Measurements from ENCODE around the gene APOBEC3H.

APOBEC3H gene

GRCh38 chr22:39087881-39088684 lies 9.0 kb upstream of the APOBEC3H start:
- H3K4me3 ChIP-seq (ENCODE audit: low read depth, low read length), result no peak overlapping the region
- TF ChIP-seq CTCF (IDR thresholded peaks at IDR 0.05; ENCODE audit: insufficient read depth, low read length, missing control alignments), result no peak
- CTCF ChIA-PET, result interaction anchor here (1.0 kb wide), 1 partner anchor 219 kb away, joined by 3 read pairs; no protein-coding TSS in a partner anchor
- POLR2A ChIA-PET, result no interaction called here
- DNase-seq (ENCODE audit: low read depth, low spot score), result no peak

GRCh38 chr22:39088685-39089032 lies 8.4 kb upstream of the APOBEC3H start:
- ChIA-PET POLR2A (no interaction called here), CTCF (interaction anchor here (1.0 kb wide), 1 partner anchor 219 kb away, joined by 3 read pairs; no protein-coding TSS in a partner anchor)
- DNase-seq (ENCODE audit: low read depth, low spot score), result no peak
- H3K4me3 ChIP-seq (ENCODE audit: low read depth, low read length), result no peak overlapping the region
- TF ChIP-seq CTCF (IDR thresholded peaks at IDR 0.05; ENCODE audit: insufficient read depth, low read length, missing control alignments), result no peak

- no peak overlapping the region for H3K4me3 ChIP-seq (ENCODE audit: low read depth, low read length)
- no peak for DNase-seq (ENCODE audit: low read depth, low spot score)
- POLR2A ChIA-PET, result no interaction called here
- CTCF ChIA-PET, result interaction anchor here (1.0 to 1.4 kb wide), 2 partner anchors 9 to 31 kb away, joined by 3 to 5 read pairs; no protein-coding TSS in a partner anchor
- TF ChIP-seq CTCF (IDR thresholded peaks at IDR 0.05; ENCODE audit: insufficient read depth, low read length, missing control alignments), result no peak
These were observed 7.1 kb upstream of the APOBEC3H start for GRCh38 chr22:39089928-39090327.

- TF ChIP-seq CTCF (IDR thresholded peaks at IDR 0.05; ENCODE audit: insufficient read depth, low read length, missing control alignments), result no peak
- ChIA-PET CTCF (interaction anchor here (1.4 kb wide), 1 partner anchor 31 kb away, joined by 5 read pairs; no protein-coding TSS in a partner anchor), POLR2A (no interaction called here)
- DNase-seq (ENCODE audit: low read depth, low spot score), result no peak
- H3K4me3 ChIP-seq (ENCODE audit: low read depth, low read length), result no peak overlapping the region
These were observed 6.5 kb upstream of the APOBEC3H start for GRCh38 chr22:39090426-39091064.

GRCh38 chr22:39091126-39092081 lies 5.6 kb upstream of the APOBEC3H start:
- DNase-seq (ENCODE audit: low read depth, low spot score), result no peak
- TF ChIP-seq CTCF (IDR thresholded peaks at IDR 0.05; ENCODE audit: insufficient read depth, low read length, missing control alignments), result no peak
- POLR2A ChIA-PET, result no interaction called here
- CTCF ChIA-PET, result no interaction called here
- no peak overlapping the region for H3K4me3 ChIP-seq (ENCODE audit: low read depth, low read length)
